HG03280 (cell line): ENCODE measurements around the gene IFI30.

Experiments used
- ATAC-seq: cut with Tn5 transposase; IDR thresholded peaks from one replicate; pipeline ENCODE4 v1.9.1; 2021; ENCODE audit warnings: mild to moderate bottlenecking, moderate library complexity; ENCODE audit not compliant: unreplicated experiment

Gene IFI30

DNA sequence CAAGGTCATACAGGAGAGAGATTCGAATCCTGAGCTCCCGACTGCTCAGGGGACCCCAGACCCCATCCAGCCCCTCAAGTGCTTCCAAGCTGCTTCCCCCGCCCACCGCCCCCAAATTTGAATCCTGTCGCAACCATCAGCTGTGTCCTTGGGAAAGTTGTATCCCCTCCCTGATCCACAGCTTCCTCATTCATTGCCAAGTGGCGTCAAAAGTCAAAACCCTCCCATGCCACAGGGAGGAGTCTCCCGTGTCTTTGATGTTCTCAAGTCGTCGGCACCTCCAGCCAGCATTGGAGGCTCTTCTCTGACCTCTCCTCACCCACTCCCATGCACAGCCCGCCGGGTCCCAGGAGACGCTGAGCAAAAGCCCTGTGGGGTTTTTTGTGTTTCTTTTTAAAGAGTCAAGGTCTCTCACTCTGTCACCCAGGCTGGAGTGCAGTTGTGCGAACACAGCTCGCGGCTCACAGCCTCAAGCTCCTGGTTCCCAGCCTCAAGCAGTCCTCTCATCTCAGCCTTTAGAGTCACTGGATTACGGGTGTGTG, 2.8 kb upstream of the IFI30 start:
- no peak for ATAC-seq

DNA sequence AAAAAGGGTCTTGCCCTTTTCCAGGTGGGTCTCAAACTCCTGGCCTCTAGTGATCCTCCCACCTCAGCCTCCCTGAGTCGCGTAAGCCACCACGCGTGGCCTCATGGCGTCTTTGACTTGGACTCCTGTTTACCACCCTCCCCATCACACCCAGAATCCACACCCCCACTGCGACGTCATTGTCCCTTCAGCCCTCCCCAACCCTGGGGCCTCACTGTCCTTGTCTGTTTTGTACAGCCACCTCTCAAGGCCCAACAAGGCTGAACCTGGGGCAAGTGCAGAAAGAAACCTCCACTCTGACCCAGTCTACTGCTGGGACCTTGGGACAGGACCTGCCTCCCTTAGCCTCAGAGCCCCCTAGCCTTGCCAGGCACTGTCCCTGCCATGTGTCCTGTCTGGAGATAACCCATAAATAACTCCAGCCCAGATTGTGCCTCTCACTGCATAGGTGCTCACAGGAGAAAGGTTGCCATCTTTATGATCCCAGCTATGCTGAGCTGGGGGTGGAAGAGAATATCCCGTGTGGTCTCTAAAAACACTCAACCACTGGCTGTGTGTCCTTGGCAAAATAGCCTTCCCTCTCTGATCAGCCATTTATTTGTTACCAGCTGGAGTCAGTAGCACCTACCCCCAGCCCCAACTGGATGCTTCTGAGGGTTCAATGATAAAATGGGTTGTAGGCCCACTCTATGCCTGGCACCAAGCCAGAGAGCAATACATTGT, 1.8 kb upstream of the IFI30 start:
- no peak for ATAC-seq

- no peak for ATAC-seq
Observed at GRCh38 chr19:18172331-18173053, 1.1 kb upstream of the IFI30 start.

DNA sequence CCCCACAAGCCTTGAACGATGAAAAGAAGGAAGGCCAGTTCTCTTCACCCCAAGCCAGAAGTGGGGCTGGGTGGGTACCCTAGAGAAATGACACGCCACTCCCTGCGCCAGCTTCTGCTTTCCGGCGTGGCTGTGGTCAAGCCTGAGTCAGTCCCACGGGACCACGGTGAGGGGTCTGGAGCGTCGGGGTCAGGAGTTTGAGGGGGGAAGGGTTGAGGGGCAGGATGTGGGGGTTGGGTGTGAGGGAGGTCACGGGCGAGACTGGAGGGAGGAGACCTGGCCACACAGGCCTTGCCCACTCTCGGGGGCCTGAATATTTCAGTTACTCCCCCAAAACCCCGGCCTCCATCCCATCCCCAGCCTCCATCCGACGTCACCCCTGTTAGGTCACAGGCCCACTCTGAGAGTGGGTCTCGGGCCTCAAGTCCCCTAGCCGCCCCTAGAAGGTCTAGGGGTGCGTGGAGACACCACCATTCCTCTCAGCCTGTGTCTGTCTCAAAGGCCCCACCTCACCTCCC, 500 bp upstream of the IFI30 start:
- ATAC-seq: no peak

DNA sequence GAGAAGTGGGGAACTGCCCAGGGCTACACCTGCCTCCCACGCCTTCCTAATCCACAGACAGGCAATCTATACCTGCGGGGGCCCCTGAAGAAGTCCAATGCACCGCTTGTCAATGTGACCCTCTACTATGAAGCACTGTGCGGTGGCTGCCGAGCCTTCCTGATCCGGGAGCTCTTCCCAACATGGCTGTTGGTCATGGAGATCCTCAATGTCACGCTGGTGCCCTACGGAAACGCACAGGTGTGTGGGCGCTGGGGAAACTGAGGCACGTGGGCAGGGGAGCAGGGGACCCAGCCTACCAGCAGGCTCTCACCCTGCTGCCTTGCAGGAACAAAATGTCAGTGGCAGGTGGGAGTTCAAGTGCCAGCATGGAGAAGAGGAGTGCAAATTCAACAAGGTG, 1.4 kb downstream of the IFI30 start:
- no peak for ATAC-seq

GRCh38 chr19:18176367-18177310, 3.0 kb downstream of the IFI30 start:
- no peak for ATAC-seq

- ATAC-seq: no peak
Observed at GRCh38 chr19:18179957-18180356, 6.3 kb downstream of the IFI30 start.

DNA sequence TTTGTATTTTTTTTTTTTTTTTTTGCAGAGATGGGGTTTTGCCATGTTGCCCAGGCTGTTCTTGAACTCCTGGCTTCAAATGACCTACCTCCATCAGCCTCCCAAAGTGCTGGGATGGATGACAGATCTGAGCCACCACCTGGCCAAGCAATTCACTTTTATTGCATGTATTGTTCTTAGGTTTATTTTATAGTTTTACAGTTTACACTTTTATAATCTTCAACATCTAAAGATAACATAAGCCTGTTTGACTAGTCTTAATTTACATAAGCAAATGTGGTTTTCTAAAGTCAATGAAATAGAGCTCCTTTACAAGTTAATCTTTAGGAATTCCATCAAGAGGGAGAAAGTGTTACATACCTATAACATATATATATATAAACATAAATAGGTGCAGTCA, 9.9 kb downstream of the IFI30 start:
- ATAC-seq: no peak

- no peak for ATAC-seq
Observed at GRCh38 chr19:18185538-18185937, 11.9 kb downstream of the IFI30 start.

DNA sequence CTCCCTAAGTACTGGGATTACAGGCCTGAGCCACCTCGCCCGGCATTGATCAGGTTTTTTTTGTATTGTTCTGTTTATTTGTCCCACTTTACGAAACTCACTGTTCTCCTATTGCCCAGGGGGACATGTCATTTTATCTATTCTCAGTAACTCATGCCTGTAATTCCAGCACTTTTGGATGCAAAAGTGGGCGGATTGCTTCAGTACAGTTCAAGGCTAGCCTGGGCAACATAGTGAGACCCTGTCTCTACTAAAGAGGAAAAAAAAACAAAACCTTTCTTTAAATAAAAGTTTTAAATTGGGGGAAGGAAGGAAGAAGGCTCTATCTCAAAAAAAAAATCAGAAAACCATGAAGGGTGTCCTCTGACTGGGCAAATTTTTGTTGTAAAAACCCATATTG, 16.7 kb downstream of the IFI30 start:
- no peak for ATAC-seq

- ATAC-seq: no peak
Observed at GRCh38 chr19:18191640-18192062, 18.0 kb downstream of the IFI30 start.

GRCh38 chr19:18192673-18193387, 19.2 kb downstream of the IFI30 start, which contains the start of gene MPV17L2:
MPV17L2 (plus strand) TSS chr19:18193218; CDS start chr19:18193282, 64 bp downstream.
- peak; percentile 88 for ATAC-seq

DNA sequence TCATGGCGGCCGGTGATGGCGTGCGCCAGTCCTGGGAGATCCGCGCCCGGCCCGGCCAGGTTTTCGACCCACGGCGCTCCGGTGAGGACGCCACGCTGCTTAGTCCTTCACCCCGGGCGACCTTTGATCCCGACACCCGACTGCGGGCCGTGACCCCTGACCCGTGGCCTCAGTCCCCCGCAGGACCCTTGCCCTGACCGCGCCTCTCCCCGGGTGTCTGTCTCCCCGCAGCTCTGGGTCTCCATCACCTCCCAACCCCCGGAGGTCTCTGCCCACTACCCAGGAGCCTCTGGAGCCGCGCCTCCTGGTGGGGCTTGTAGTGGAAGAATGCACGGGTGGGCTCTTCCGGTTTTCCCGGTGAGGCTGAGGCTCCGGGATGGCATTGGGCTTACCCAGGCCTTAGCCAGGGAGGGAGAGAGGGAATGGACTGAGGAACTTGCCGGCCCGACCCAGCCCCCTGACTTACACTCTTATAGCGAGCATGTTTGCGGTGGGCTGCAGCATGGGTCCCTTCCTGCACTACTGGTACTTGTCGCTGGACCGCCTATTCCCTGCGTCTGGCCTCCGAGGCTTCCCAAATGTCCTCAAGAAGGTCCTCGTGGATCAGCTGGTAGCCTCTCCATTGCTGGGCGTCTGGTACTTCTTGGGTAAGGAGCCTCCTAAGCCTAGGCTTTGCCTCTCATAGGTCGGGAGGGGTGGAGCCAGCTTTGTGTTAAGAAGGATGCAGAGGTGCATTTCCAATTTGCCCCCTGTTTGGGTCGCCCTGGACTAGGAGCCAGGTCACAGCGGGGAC, 20.0 kb downstream of the IFI30 start:
- ATAC-seq: peak; percentile 9

- no peak for ATAC-seq
Observed at GRCh38 chr19:18194181-18194530, 20.5 kb downstream of the IFI30 start.

- ATAC-seq: no peak
Observed at GRCh38 chr19:18194554-18195238, 21.1 kb downstream of the IFI30 start.

DNA sequence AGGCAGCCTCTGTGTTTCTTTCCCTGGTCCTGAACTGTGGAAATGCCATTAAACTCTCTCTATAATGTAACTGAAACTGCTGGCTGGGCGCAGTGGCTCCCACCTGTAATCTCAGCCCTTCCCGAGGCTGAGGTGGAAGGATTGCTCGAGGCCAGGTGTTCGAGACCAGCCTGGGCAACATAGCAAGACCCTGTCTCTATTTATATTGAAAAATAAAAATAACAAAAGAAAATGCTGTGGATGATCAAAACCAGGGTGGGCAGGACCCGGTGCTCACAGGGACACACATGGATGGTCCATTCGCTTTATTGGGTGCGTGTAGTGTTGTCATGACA, 22.9 kb downstream of the IFI30 start:
- ATAC-seq: no peak

DNA sequence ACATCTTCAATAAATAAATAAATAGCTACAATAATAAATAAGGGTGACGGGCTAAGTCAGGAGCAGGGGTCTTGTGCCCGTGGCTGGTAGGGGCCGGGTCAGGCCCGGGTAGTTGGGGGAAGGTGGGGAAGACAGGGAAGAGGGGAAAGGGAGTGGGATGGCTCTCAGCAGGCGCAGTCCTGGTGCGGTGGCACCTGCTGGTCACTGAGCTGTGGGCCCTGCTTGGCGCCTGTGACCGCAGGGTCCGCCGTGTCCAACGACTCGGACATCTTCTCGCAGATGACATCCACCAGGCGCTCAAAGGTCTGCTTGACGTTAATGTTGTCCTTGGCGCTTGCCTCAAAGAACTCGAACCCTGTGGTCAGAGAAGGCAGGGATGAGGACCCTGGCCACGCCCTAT, 23.7 kb downstream of the IFI30 start:
- ATAC-seq: no peak

- no peak for ATAC-seq
Observed at GRCh38 chr19:18197941-18198340, 24.3 kb downstream of the IFI30 start.

DNA sequence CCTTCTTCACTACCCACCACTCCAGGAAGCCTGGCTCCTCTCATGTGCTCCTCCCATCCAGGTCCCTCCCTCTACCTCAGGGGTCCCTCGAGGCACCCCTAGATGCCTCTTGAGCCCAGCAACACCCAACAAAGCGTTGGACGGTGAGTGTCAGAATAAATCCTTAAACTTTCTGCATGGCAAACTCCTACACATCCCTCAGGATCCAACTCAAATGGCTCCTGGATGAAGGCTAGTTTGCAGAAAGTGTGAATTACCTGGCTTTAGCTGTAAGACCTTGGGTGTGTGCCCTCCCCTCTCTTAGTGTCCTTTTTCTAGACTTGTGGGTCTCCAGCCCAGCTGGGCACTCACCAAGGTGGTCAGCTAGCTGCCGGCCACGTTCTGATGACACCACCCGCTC, 24.8 kb downstream of the IFI30 start:
- no peak for ATAC-seq
